Suprapubic skin (tissue), 4 donors: ENCODE measurements around the gene PPM1M. TPM values are rescaled to one million over a fixed set of nuclear protein-coding genes. Genes with fewer than 3 reads are reported as not detected.
A peak's percentile ranks its signal among the peaks of the same experiment; 100 is the strongest.

Source experiments
- DNase-seq, 2 donors: peaks; one replicate each; pipeline ENCODE4 v3.0.0-alpha.2; 2019; ENCODE audit warnings: low spot score in 2 of 2
- H3K27ac ChIP-seq: fragments of 200-600 bp; sonication (generic); one replicate; pipeline ENCODE4 v1.5.1; 2019
- H3K27me3 ChIP-seq: fragments of 200-600 bp; sonication (generic); one replicate; pipeline ENCODE4 v1.5.1; 2019
- H3K36me3 ChIP-seq: fragments of 200-600 bp; sonication (generic); one replicate; pipeline ENCODE4 v1.5.1; 2019
- H3K4me1 ChIP-seq: fragments of 200-600 bp; sonication (generic); one replicate; pipeline ENCODE4 v1.5.1; 2019
- H3K4me3 ChIP-seq: fragments of 200-600 bp; sonication (generic); one replicate; pipeline ENCODE4 v1.5.1; 2019; ENCODE audit warnings: mild to moderate bottlenecking
- H3K9me3 ChIP-seq: fragments of 200-600 bp; sonication (generic); one replicate; pipeline ENCODE4 v1.5.1; 2019
- CTCF ChIP-seq, 2 donors: fragments of 200-600 bp in 1 of 2; fragments of 450-650 bp in 1 of 2; sonication (generic) in 1 of 2; IDR thresholded peaks; one replicate each; pipeline ENCODE4 v1.5.1; 2016 to 2019; ENCODE audit warnings: antibody characterized with exemption in 2 of 2, mild to moderate bottlenecking in 1 of 2, moderate library complexity in 1 of 2
- EP300 ChIP-seq: sonication (generic); formaldehyde crosslinking; IDR thresholded peaks from one replicate; pipeline ENCODE4 v1.6.1; 2017; ENCODE audit warnings: antibody characterized with exemption
- POLR2A ChIP-seq, 2 donors: fragments of 450-650 bp; IDR thresholded peaks; one replicate each; pipeline ENCODE4 v1.6.1; 2017; ENCODE audit warnings: antibody characterized with exemption in 2 of 2, mild to moderate bottlenecking in 2 of 2, moderate library complexity in 2 of 2
- POLR2AphosphoS5 ChIP-seq, 3 donors: sonication (generic); formaldehyde crosslinking; IDR thresholded peaks; one replicate each; pipeline ENCODE4 v1.6.1; 2017; ENCODE audit warnings: antibody characterized with exemption in 3 of 3
- WGBS: methylation state at CpG from one replicate; pipeline ENCODE4 v1.1.5; 2018; 5-methylcytosine and 5-hydroxymethylcytosine counted together
- total RNA-seq, 4 donors: library from RNA; depleted of rRNA; stranded (reverse); fragments of >200 nt; gene quantifications; one replicate each; pipeline ENCODE4 v1.1.0, GENCODE V29; 2016

PPM1M gene
- total RNA-seq, 4 donors from 2014 or later, result 10.0 to 17.5 (median 11.3) TPM

- Histone ChIP-seq H3K27ac (peak within 1 kb of the TSS; percentile 68), H3K27me3 (no peaks in the 10 kb centered on the region), H3K36me3 (peaks cover 8% of the 10 kb centered on the region), H3K9me3 (no peaks in the 10 kb centered on the region), H3K4me3 (peak within 1 kb of the TSS; percentile 72), H3K4me1 (peaks cover 55% of the 10 kb centered on the region)
- 2% methylated on average over 44 of the region's 71 CpGs for WGBS
- DNase-seq, result peak; percentile 93
- peak in 1 of 2 donors; percentile 21 for TF ChIP-seq CTCF (IDR thresholded peaks at IDR 0.05)
- TF ChIP-seq POLR2A (IDR thresholded peaks at IDR 0.05), result peak in 1 of 2 donors; percentile 65
- TF ChIP-seq POLR2AphosphoS5 (IDR thresholded peaks at IDR 0.05), result peak in 1 of 3 donors; percentile 23
- no peak for TF ChIP-seq EP300
Measured at GRCh38 chr3:52197842-52198625, 47.5 kb upstream of the PPM1M start, which contains the start of gene ALAS1. Gene ALAS1 (plus strand): TSS chr3:52198160. CDS start chr3:52199242, 1,082 bp downstream.

- H3K4me3 ChIP-seq, result peak overlapping the region; percentile 72
- no peak for DNase-seq
- peaks cover 60% of the 10 kb centered on the region for H3K4me1 ChIP-seq
- peaks cover 17% of the 10 kb centered on the region for H3K36me3 ChIP-seq
- H3K27ac ChIP-seq, result peak overlapping the region; percentile 68
- no peaks in the 10 kb centered on the region for H3K9me3 ChIP-seq
- 40% methylated on average over 14 of the region's 14 CpGs for WGBS
- no peaks in the 10 kb centered on the region for H3K27me3 ChIP-seq
- no peak for TF ChIP-seq EP300
- no peak for TF ChIP-seq CTCF (IDR thresholded peaks at IDR 0.05)
- TF ChIP-seq POLR2A (IDR thresholded peaks at IDR 0.05), result no peak
- no peak for TF ChIP-seq POLR2AphosphoS5 (IDR thresholded peaks at IDR 0.05)
Measured at GRCh38 chr3:52198643-52199608, 46.6 kb upstream of the PPM1M start.

DNA sequence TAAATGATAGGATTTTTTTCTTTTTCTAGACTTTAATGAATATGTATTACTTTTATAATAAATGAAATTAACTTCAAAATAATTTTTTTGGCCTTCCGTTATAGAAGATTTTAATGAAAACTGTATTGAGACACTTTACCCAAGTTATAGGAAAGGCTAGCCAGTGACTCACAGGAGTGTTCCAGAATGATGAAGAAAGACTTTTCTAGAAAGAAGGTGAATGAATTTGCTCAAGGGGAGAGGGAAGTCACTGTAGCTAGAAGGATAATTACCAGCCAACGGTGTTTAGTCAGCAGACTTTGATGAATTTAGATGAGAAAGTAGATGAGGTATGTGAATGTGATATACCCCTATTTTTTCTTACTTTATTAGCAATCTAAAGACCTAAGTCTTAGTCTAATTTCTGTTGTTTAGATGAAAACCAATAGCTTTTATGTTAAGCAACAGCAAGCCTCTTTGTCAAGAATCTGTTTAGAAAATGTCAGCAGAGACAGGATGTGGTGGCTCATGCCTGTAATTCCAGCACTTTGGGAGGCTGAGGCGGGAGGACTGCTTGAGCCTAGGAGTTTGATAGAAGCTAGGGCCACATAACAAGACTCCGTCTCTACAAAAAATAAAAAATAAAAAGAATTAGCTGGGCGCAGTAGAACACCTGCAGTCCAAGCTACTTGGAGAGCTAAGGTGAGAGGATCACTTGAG lies 44.4 kb upstream of the PPM1M start:
- no peaks in the 10 kb centered on the region for H3K9me3 ChIP-seq
- H3K36me3 ChIP-seq, result peaks cover 39% of the 10 kb centered on the region
- no peaks in the 10 kb centered on the region for H3K27me3 ChIP-seq
- H3K4me3 ChIP-seq, result no peak overlapping the region
- H3K4me1 ChIP-seq, result peaks cover 58% of the 10 kb centered on the region
- DNase-seq, result no peak
- TF ChIP-seq EP300, result no peak
- no peak for TF ChIP-seq POLR2A (IDR thresholded peaks at IDR 0.05)
- TF ChIP-seq POLR2AphosphoS5 (IDR thresholded peaks at IDR 0.05), result no peak
- TF ChIP-seq CTCF (IDR thresholded peaks at IDR 0.05), result no peak
- WGBS, result 86% methylated on average over 5 of the region's 5 CpGs
- no peak overlapping the region for H3K27ac ChIP-seq

GRCh38 chr3:52202384-52203077 lies 43.0 kb upstream of the PPM1M start:
- Histone ChIP-seq H3K27me3 (no peaks in the 10 kb centered on the region), H3K4me1 (peaks cover 44% of the 10 kb centered on the region), H3K9me3 (no peaks in the 10 kb centered on the region), H3K36me3 (peaks cover 53% of the 10 kb centered on the region), H3K27ac (no peak overlapping the region), H3K4me3 (no peak overlapping the region)
- TF ChIP-seq POLR2A (IDR thresholded peaks at IDR 0.05) (no peak), POLR2AphosphoS5 (IDR thresholded peaks at IDR 0.05) (no peak), CTCF (IDR thresholded peaks at IDR 0.05) (no peak), EP300 (no peak)
- DNase-seq, result no peak
- WGBS, result 91% methylated on average over 4 of the region's 4 CpGs
